ENCODE results near the gene BCAR3. TPM values are rescaled to one million over a fixed set of nuclear protein-coding genes. Genes with fewer than 3 reads are reported as not detected.

Gene BCAR3
- total RNA-seq, 4 donors from 2014 or later = 17.3 to 72.7 (median 54.2) TPM

DNA sequence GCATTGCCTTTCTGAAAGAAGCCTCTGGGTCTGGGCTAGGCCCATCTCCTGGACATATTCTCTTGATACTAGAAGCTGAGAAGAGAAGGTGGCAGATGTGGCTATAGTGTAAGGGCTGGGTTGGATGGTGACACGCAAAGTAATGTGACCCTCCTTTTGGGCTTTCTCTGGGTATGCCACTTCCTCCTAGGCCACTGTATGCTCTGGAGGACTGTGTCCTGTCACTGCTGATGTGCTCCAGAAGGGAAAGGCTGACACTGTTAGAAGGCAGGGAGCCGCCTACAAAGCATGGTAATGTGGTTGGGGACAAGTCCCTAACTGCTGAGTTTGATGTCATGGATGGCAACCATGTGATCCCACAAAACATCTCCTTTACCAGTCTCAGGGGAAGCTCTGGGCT, 112.1 kb downstream of the BCAR3 start:
- H3K27ac ChIP-seq = no peak overlapping the region
- TF ChIP-seq POLR2A (IDR thresholded peaks at IDR 0.05) (no peak), CTCF (IDR thresholded peaks at IDR 0.05) (no peak)
- H3K27me3 ChIP-seq = no peaks in the 10 kb centered on the region
- H3K4me3 ChIP-seq = no peak overlapping the region
- H3K9me3 ChIP-seq = no peaks in the 10 kb centered on the region
- no peak for DNase-seq
- no peaks in the 10 kb centered on the region for H3K4me1 ChIP-seq
- peaks cover 0 to 85% (median 0%) of the 10 kb centered on the region in 3 donors for H3K36me3 ChIP-seq

DNA sequence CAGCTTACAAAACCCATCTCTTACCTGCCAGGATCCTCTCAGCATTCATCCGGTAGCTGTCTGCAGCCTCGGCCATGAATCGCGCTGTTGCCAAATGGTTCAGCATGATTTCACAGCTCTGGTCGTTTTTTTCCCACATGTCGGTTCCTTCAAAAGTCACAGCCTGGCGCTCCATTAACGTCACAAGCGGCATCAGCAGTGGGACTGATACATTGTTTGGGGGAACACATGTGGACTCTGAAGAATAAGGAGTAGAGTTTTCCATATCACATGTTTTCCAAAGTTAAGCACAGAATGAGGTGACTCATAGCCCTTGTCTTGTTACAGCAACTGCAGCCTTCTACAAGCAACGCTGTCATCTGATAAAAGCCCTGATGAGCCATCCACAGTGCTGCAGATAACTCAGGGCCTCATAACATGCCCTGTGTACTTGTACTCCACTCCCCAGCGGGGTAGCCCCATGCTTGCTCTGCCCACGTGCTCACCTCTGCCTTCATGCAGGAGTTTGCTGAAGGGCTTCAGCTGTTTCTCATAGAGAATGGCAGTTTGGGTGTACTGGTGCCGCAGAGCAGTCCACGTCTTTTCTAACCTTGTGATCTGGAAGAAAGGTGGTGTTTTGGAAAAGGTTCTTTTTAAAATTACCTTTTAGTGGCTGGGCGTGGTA, 114.2 kb downstream of the BCAR3 start:
- H3K4me1 ChIP-seq = no peaks in the 10 kb centered on the region
- no peaks in the 10 kb centered on the region for H3K9me3 ChIP-seq
- DNase-seq = peak in 1 of 3 donors; percentile 67
- H3K4me3 ChIP-seq = no peak overlapping the region
- H3K36me3 ChIP-seq = peaks cover 0 to 76% (median 0%) of the 10 kb centered on the region in 3 donors
- no peaks in the 10 kb centered on the region for H3K27me3 ChIP-seq
- TF ChIP-seq CTCF (IDR thresholded peaks at IDR 0.05) = no peak
- peak in 1 of 2 donors; percentile 17 for TF ChIP-seq POLR2A (IDR thresholded peaks at IDR 0.05)
- H3K27ac ChIP-seq = peak overlapping the region in 1 of 4 donors; percentile 12

GRCh38 chr1:93566227-93566626, 115.4 kb downstream of the BCAR3 start:
- peak overlapping the region in 1 of 4 donors; percentile 12 for H3K27ac ChIP-seq
- H3K27me3 ChIP-seq = no peaks in the 10 kb centered on the region
- no peaks in the 10 kb centered on the region for H3K9me3 ChIP-seq
- no peak for TF ChIP-seq POLR2A (IDR thresholded peaks at IDR 0.05)
- no peak for TF ChIP-seq CTCF (IDR thresholded peaks at IDR 0.05)
- no peak for DNase-seq
- peaks cover 0 to 74% (median 0%) of the 10 kb centered on the region in 3 donors for H3K36me3 ChIP-seq
- H3K4me3 ChIP-seq = no peak overlapping the region
- H3K4me1 ChIP-seq = no peaks in the 10 kb centered on the region

DNA sequence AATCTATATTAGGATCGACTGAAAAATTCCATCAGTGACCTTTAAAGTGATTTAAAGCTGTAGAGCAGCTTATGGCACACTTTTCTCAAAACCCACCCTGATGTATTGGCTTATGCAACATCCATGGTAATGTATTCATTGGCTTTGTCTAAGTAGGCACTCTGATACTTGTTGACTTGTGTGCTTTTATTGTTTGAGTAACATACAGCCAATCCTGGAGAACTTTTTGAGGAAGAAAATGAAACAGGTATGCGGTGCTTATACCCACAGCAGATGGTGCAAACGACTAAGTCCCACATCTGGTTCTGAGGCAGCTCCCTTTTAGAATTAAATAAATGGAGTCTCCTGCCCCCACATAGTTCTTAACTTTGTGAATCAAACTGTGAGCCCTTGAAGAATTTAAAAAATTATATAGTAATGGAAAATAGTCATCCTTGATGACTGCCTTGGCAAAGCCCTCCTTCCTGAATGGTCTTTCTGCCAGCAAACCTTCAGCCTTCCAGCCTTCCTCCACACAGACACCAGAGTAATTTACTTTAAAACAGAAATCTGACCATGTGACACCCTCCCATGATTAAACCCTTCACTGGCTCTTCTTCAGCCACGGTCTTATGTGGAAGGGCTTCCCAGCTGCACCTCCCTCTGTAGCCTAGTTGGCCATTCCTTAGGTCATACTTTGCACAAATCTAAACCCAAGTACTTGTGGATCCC, 116.0 kb downstream of the BCAR3 start:
- Histone ChIP-seq H3K27me3 (no peaks in the 10 kb centered on the region), H3K4me3 (no peak overlapping the region), H3K4me1 (no peaks in the 10 kb centered on the region), H3K9me3 (no peaks in the 10 kb centered on the region), H3K27ac (no peak overlapping the region), H3K36me3 (peaks cover 0 to 74% (median 0%) of the 10 kb centered on the region in 3 donors)
- no peak for DNase-seq
- TF ChIP-seq POLR2A (IDR thresholded peaks at IDR 0.05) = no peak

GRCh38 chr1:93559695-93560094, 121.9 kb downstream of the BCAR3 start:
- DNase-seq = no peak
- no peak for TF ChIP-seq CTCF (IDR thresholded peaks at IDR 0.05)
- no peak for TF ChIP-seq POLR2A (IDR thresholded peaks at IDR 0.05)
- Histone ChIP-seq H3K36me3 (peaks cover 0 to 30% (median 0%) of the 10 kb centered on the region in 3 donors), H3K27ac (no peak overlapping the region), H3K4me3 (no peak overlapping the region), H3K9me3 (no peaks in the 10 kb centered on the region), H3K27me3 (no peaks in the 10 kb centered on the region), H3K4me1 (peaks cover 0 to 3% (median 0%) of the 10 kb centered on the region in 4 donors)

DNA sequence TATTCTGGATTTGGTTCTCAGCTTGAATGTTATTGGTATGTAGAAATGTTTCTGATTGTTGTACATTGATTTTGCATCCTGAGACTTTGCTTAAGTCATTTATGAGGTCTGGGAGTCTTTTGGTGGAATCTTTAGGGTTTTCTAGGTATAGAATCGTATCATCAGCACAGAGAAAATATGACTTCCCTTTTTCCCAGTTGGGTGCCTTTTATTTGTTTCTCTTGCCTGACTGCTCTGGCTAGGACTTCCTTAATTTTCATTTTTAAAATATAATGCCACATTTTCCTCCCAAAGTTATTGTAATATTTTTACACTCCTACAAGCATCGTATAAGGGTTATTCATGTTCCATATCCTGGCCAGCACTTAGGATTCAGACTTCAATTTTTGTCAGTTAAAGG, 122.6 kb downstream of the BCAR3 start:
- TF ChIP-seq CTCF (IDR thresholded peaks at IDR 0.05) (no peak), POLR2A (IDR thresholded peaks at IDR 0.05) (no peak)
- DNase-seq = no peak

More for the DNA sequence above, 122.6 kb downstream of the BCAR3 start:
- H3K27me3 ChIP-seq = no peaks in the 10 kb centered on the region
- H3K27ac ChIP-seq = no peak overlapping the region
- no peak overlapping the region for H3K4me3 ChIP-seq
- peaks cover 0 to 10% (median 0%) of the 10 kb centered on the region in 4 donors for H3K4me1 ChIP-seq
- no peaks in the 10 kb centered on the region for H3K9me3 ChIP-seq
- H3K36me3 ChIP-seq = peaks cover 0 to 26% (median 0%) of the 10 kb centered on the region in 3 donors

Measured in Peyer's patch (tissue), 4 donors.